ENCODE data around the gene SP5. TPM values are rescaled to one million over a fixed set of nuclear protein-coding genes. Genes with fewer than 3 reads are reported as not detected.
"Not testable (repeated sequence)": the region's sequence is repeated elsewhere in the genome, so short reads cannot be mapped to it uniquely, and the experiment has no call there.

The SP5 gene
- polyA plus RNA-seq (2012; ENCODE audit: low read depth, missing spikeins) = not detected

DNA sequence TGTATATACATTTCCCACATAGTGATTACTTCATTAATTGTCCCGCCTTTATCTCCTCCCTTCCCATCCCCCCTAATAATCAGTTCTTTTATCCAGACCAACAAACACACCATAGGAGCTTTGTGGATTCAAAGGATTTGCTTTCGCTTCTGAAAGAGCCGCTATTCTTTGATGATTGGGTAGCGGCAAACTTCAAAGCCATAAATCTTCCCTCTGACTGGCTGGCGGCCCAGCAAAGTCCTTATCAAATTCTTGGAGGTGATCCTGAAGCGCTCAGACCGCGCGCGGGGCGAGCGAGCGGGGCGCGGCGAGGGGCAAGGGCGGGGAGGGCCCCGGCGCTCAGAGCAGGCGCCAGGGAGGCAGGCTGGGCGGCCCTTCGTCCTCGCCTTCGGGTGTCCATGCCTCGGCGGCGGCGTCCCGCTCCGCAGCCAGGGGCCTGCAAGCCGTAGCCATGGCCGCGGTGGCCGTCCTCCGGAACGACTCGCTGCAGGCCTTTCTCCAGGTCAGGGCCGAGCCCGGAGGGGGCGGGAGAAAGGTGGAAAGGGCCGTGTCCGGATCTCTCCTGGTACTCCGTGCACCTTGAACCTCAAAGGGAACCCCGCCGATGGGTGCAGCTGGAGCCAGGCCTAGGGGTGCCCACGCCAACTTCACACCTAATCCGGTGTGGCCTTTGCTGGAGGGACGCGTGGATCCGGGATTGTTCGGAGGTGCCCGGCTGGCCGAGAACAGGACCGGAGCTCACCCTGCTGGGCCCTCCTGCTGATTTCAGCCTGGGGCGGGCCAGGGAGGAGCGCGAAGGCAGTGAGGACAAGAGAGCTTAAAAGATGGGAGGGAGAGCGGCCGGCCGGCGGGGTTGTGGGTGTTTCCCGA, at the start of gene SP5:
TSS of gene SP5 (plus strand) at position 276 of the 870 bp plus-strand sequence. CDS start at position 452, 176 bp downstream.
- FAIRE-seq = no peak
- no peak for TF ChIP-seq POLR2A (IDR thresholded peaks at IDR 0.05; ENCODE audit: low read depth, low read length)
- DNase-seq (ENCODE audit: insufficient read length, low spot score) = peak; percentile 40

DNA sequence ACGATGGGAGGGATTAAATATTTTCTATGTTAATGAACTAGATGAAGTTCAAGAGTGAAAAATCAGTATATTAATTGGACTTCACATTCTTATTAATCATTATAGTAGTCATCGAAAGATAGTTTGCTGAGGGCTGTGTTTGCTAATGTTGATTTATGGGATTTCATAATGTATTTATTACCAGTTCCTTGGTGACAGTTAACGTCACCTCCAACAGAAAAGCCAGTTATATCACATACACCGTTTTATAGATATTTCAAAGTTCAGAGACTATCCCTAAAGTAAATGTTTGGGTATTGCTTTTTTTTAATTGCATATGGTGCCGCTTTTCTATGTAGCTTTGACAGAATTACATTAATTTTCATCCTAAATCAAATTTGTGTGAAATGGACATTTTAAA, 49.4 kb upstream of the SP5 start:
- DNase-seq (ENCODE audit: insufficient read length, low spot score) = no peak
- no peak for FAIRE-seq
- TF ChIP-seq TAF1 (IDR thresholded peaks at IDR 0.05; ENCODE audit: low read depth, low read length) = no peak
- TF ChIP-seq SPI1 (IDR thresholded peaks at IDR 0.05; ENCODE audit: low read depth, low read length) = no peak
- no peak for TF ChIP-seq POU2F2 (IDR thresholded peaks at IDR 0.05; ENCODE audit: low read depth, low read length)
- TF ChIP-seq POLR2AphosphoS5 (IDR thresholded peaks at IDR 0.05; ENCODE audit: low read depth, low read length) = no peak
- TF ChIP-seq PAX5 (IDR thresholded peaks at IDR 0.05; ENCODE audit: insufficient read depth, low read length, severe bottlenecking) = no peak
- no peak for TF ChIP-seq POLR2A (IDR thresholded peaks at IDR 0.05; ENCODE audit: low read depth, low read length)

- FAIRE-seq = no peak
- no peak for DNase-seq (ENCODE audit: insufficient read length, low spot score)
- no peak for TF ChIP-seq SPI1 (IDR thresholded peaks at IDR 0.05; ENCODE audit: low read depth, low read length)
- no peak for TF ChIP-seq PAX5 (IDR thresholded peaks at IDR 0.05; ENCODE audit: insufficient read depth, low read length, severe bottlenecking)
- TF ChIP-seq POLR2AphosphoS5 (IDR thresholded peaks at IDR 0.05; ENCODE audit: low read depth, low read length) = no peak
- TF ChIP-seq POU2F2 (IDR thresholded peaks at IDR 0.05; ENCODE audit: low read depth, low read length) = no peak
- no peak for TF ChIP-seq TAF1 (IDR thresholded peaks at IDR 0.05; ENCODE audit: low read depth, low read length)
- TF ChIP-seq POLR2A (IDR thresholded peaks at IDR 0.05; ENCODE audit: low read depth, low read length) = no peak
Observed at GRCh38 chr2:170669909-170670308, 45.2 kb upstream of the SP5 start.

- TF ChIP-seq POLR2A (IDR thresholded peaks at IDR 0.05; ENCODE audit: low read depth, low read length) = no peak
- TF ChIP-seq PAX5 (IDR thresholded peaks at IDR 0.05; ENCODE audit: insufficient read depth, low read length, severe bottlenecking) = no peak
- no peak for TF ChIP-seq TAF1 (IDR thresholded peaks at IDR 0.05; ENCODE audit: low read depth, low read length)
- TF ChIP-seq POLR2AphosphoS5 (IDR thresholded peaks at IDR 0.05; ENCODE audit: low read depth, low read length) = no peak
- no peak for TF ChIP-seq SPI1 (IDR thresholded peaks at IDR 0.05; ENCODE audit: low read depth, low read length)
- TF ChIP-seq POU2F2 (IDR thresholded peaks at IDR 0.05; ENCODE audit: low read depth, low read length) = no peak
- FAIRE-seq = no peak
- DNase-seq (ENCODE audit: insufficient read length, low spot score) = no peak
Observed at GRCh38 chr2:170670651-170671050, 44.5 kb upstream of the SP5 start.

DNA sequence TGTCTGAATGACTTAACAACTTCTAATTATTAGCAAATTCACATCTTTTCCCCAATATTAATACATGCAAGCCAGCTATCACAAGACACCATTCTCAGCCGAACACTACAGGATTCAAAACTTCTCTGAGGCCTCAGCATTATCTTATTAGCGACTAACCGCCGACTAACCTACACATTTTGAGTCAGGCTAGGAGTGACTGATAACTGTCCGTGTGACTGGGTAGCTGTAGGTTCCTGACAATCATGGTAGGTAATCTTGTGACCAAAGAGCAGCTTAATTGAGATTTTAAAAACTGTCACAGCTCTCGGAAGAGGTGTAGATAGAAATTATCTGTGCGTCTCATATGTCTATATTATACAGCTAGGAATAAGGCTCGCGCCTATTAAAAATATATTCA, 44.1 kb upstream of the SP5 start:
- no peak for DNase-seq (ENCODE audit: insufficient read length, low spot score)
- FAIRE-seq = no peak
- no peak for TF ChIP-seq POLR2AphosphoS5 (IDR thresholded peaks at IDR 0.05; ENCODE audit: low read depth, low read length)
- no peak for TF ChIP-seq PAX5 (IDR thresholded peaks at IDR 0.05; ENCODE audit: insufficient read depth, low read length, severe bottlenecking)
- no peak for TF ChIP-seq SPI1 (IDR thresholded peaks at IDR 0.05; ENCODE audit: low read depth, low read length)
- TF ChIP-seq TAF1 (IDR thresholded peaks at IDR 0.05; ENCODE audit: low read depth, low read length) = no peak
- no peak for TF ChIP-seq POLR2A (IDR thresholded peaks at IDR 0.05; ENCODE audit: low read depth, low read length)
- TF ChIP-seq POU2F2 (IDR thresholded peaks at IDR 0.05; ENCODE audit: low read depth, low read length) = no peak

DNA sequence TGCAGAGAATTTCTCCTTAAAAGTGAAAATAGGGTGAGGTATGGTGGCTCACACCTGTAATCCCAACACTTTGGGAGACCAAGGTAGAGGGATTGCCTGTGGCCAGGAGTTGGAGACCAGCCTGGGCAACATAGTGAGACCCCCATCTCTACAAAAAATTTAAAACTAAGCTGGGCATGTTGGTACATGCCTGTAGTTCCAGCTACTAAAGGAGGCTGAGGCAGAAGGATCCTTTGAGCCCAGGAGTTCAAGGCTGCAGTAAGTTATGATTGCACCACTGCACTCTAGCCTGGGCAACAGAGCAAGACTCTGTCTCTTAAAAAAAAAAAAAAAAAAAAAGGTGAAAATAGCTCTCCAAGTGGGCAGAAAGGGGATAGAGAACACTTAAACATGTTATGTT, 40.9 kb upstream of the SP5 start:
- FAIRE-seq; DNase-seq (ENCODE audit: insufficient read length, low spot score): not testable (repeated sequence)

GRCh38 chr2:170675701-170676100, 39.4 kb upstream of the SP5 start:
- no peak for FAIRE-seq
- no peak for TF ChIP-seq PAX5 (IDR thresholded peaks at IDR 0.05; ENCODE audit: insufficient read depth, low read length, severe bottlenecking)
- no peak for TF ChIP-seq POLR2A (IDR thresholded peaks at IDR 0.05; ENCODE audit: low read depth, low read length)
- no peak for TF ChIP-seq SPI1 (IDR thresholded peaks at IDR 0.05; ENCODE audit: low read depth, low read length)
- no peak for TF ChIP-seq POU2F2 (IDR thresholded peaks at IDR 0.05; ENCODE audit: low read depth, low read length)
- TF ChIP-seq TAF1 (IDR thresholded peaks at IDR 0.05; ENCODE audit: low read depth, low read length) = no peak
- TF ChIP-seq POLR2AphosphoS5 (IDR thresholded peaks at IDR 0.05; ENCODE audit: low read depth, low read length) = no peak
- DNase-seq (ENCODE audit: insufficient read length, low spot score) = no peak

GRCh38 chr2:170679607-170680079, 35.5 kb upstream of the SP5 start:
- TF ChIP-seq PAX5 (IDR thresholded peaks at IDR 0.05; ENCODE audit: insufficient read depth, low read length, severe bottlenecking) = no peak
- TF ChIP-seq POU2F2 (IDR thresholded peaks at IDR 0.05; ENCODE audit: low read depth, low read length) = no peak
- TF ChIP-seq TAF1 (IDR thresholded peaks at IDR 0.05; ENCODE audit: low read depth, low read length) = no peak
- no peak for TF ChIP-seq POLR2AphosphoS5 (IDR thresholded peaks at IDR 0.05; ENCODE audit: low read depth, low read length)
- no peak for TF ChIP-seq SPI1 (IDR thresholded peaks at IDR 0.05; ENCODE audit: low read depth, low read length)
- no peak for TF ChIP-seq POLR2A (IDR thresholded peaks at IDR 0.05; ENCODE audit: low read depth, low read length)
- DNase-seq (ENCODE audit: insufficient read length, low spot score) (no peak), FAIRE-seq (no peak)

DNA sequence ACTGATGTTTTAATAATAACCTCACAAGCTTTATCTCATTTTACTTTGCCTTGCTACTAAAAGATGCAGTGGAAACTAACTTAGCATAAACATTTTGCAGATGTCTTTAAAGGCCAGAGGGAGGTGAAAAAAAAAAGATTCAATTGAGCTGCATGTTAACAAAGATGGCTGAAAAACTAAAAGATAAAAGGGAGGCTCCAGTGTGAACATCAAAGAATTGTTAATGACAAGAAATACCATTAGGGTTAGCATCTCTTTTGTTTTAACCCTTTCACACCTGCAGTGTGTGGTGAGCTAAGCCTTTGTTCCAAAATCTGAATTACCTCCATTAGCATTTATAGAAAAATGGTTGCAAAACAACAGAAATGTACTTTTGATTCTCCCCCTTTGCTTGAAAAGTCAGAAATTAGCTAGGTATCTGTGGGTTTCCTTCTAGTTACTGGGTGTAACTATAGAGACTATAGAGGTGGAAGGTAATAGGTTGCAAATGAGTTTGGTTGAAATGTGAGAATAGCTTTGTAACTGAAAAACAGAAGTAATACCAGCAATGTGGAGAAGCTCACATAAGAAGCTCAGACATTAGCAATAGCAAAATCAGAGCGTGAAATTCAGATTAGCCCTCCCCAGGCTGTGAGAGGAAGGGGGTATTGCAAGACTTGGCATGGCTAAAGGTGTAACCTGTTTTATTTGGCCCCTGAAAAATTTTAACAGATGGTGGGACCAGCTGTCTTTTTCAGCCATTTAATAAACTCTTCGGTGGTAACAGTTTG, 34.8 kb upstream of the SP5 start:
- TF ChIP-seq POLR2A (IDR thresholded peaks at IDR 0.05; ENCODE audit: low read depth, low read length) (no peak), POU2F2 (IDR thresholded peaks at IDR 0.05; ENCODE audit: low read depth, low read length) (no peak), TAF1 (IDR thresholded peaks at IDR 0.05; ENCODE audit: low read depth, low read length) (no peak), POLR2AphosphoS5 (IDR thresholded peaks at IDR 0.05; ENCODE audit: low read depth, low read length) (no peak), PAX5 (IDR thresholded peaks at IDR 0.05; ENCODE audit: insufficient read depth, low read length, severe bottlenecking) (no peak), SPI1 (IDR thresholded peaks at IDR 0.05; ENCODE audit: low read depth, low read length) (no peak)
- FAIRE-seq (no peak), DNase-seq (ENCODE audit: insufficient read length, low spot score) (no peak)

Measured in GM12891 (cell line).